Breast epithelium (tissue), 3 donors: ENCODE data around the gene CTXND1.

Experiments
- CTCF ChIP-seq, 3 donors: fragments of 450-650 bp; IDR thresholded peaks; one replicate each; pipeline ENCODE4 v1.5.1; 2016 to 2017; ENCODE audit warnings: antibody characterized with exemption in 3 of 3, mild to moderate bottlenecking in 3 of 3, moderate library complexity in 3 of 3
- POLR2A ChIP-seq: fragments of 450-650 bp; IDR thresholded peaks from one replicate; pipeline ENCODE4 v1.6.1; 2016; ENCODE audit warnings: antibody characterized with exemption, mild to moderate bottlenecking, moderate library complexity
- POLR2AphosphoS5 ChIP-seq, 3 donors: sonication (generic); formaldehyde crosslinking; IDR thresholded peaks; one replicate each; pipeline ENCODE4 v1.6.1; 2017; ENCODE audit warnings: antibody characterized with exemption in 3 of 3

- TF ChIP-seq CTCF (IDR thresholded peaks at IDR 0.05) (no peak), POLR2A (no peak), POLR2AphosphoS5 (IDR thresholded peaks at IDR 0.05) (no peak)
Observed at GRCh38 chr15:80228959-80229610, 22.9 kb downstream of the CTXND1 start.
